GM12801 (cell line): Measurements from ENCODE around the gene MUS81.

Source experiments
- CTCF ChIP-seq: IDR thresholded peaks from one replicate; pipeline ENCODE4 v1.5.1; 2011; ENCODE audit warnings: control low read depth; ENCODE audit not compliant: insufficient read length; ENCODE audit errors: extremely low read depth

Gene MUS81

GRCh38 chr11:65859095-65859811 is 980 bp upstream of the MUS81 start:
- no peak for TF ChIP-seq CTCF

GRCh38 chr11:65859812-65860277 is 388 bp upstream of the MUS81 start:
- TF ChIP-seq CTCF, result no peak

GRCh38 chr11:65861165-65861505 is 902 bp downstream of the MUS81 start:
- no peak for TF ChIP-seq CTCF

GRCh38 chr11:65861533-65862183 is 1.4 kb downstream of the MUS81 start:
- no peak for TF ChIP-seq CTCF

- no peak for TF ChIP-seq CTCF
These were observed 2.0 kb downstream of the MUS81 start for GRCh38 chr11:65862191-65862735.

- TF ChIP-seq CTCF, result no peak
These were observed 3.0 kb downstream of the MUS81 start for GRCh38 chr11:65862941-65863888.
